Upper lobe of left lung (tissue), 6 donors: ENCODE data around the gene OR6B3. TPM values are rescaled to one million over a fixed set of nuclear protein-coding genes. Genes with fewer than 3 reads are reported as not detected.
A peak's percentile ranks its signal among the peaks of the same experiment; 100 is the strongest.

Experiments
- ATAC-seq, 2 donors: fragments of 200-7000 bp; cut with Tn5 transposase; one replicate each; pipeline ENCODE4 v1.9.1; 2022; ENCODE audit warnings: mild to moderate bottlenecking in 2 of 2, moderate library complexity in 2 of 2; ENCODE audit not compliant: low FRiP score in 2 of 2
- DNase-seq, 2 donors: peaks; one replicate each; pipeline ENCODE4 v3.0.0-alpha.2; 2019 to 2020
- H3K27ac ChIP-seq, 4 donors: fragments of 200-600 bp; sonication (generic); one replicate each; pipeline ENCODE4 v1.5.1; 2016 to 2019
- H3K27me3 ChIP-seq, 4 donors: fragments of 200-600 bp; sonication (generic); one replicate each; pipeline ENCODE4 v1.5.1; 2017 to 2019
- H3K36me3 ChIP-seq, 4 donors: fragments of 200-600 bp; sonication (generic); one replicate each; pipeline ENCODE4 v1.5.1; 2016 to 2019
- H3K4me1 ChIP-seq, 4 donors: fragments of 200-600 bp; sonication (generic); one replicate each; pipeline ENCODE4 v1.5.1; 2018 to 2019
- H3K4me3 ChIP-seq, 4 donors: fragments of 200-600 bp; sonication (generic); one replicate each; pipeline ENCODE4 v1.5.1; 2017 to 2019; ENCODE audit warnings: mild to moderate bottlenecking in 2 of 4, moderate library complexity in 1 of 4
- H3K9me3 ChIP-seq, 4 donors: fragments of 200-600 bp; sonication (generic); one replicate each; pipeline ENCODE4 v1.5.1; 2018 to 2019
- EP300 ChIP-seq, 4 donors: sonication (generic); formaldehyde crosslinking; IDR thresholded peaks; one replicate each; pipeline ENCODE4 v1.5.1; 2017; ENCODE audit warnings: antibody characterized with exemption in 4 of 4, control low read depth in 2 of 4
- POLR2A ChIP-seq, 4 donors: fragments of 450-650 bp; IDR thresholded peaks; one replicate each; pipeline ENCODE4 v1.5.1; 2016 to 2017; ENCODE audit warnings: antibody characterized with exemption in 4 of 4, mild to moderate bottlenecking in 2 of 4
- POLR2AphosphoS5 ChIP-seq, 2 donors: sonication (generic); formaldehyde crosslinking; IDR thresholded peaks; one replicate each; pipeline ENCODE4 v1.5.1; 2017; ENCODE audit warnings: antibody characterized with exemption in 2 of 2
- WGBS, 2 donors: methylation state at CpG; one replicate each; pipeline ENCODE4 v1.1.5; 2017 to 2018; 5-methylcytosine and 5-hydroxymethylcytosine counted together
- total RNA-seq, 6 donors: library from RNA; depleted of rRNA in 4 of 6; stranded (reverse); fragments of >200 nt in 4 of 6; gene quantifications; one replicate each; pipeline versions ENCODE4 v1.1.0 to v1.2.1, GENCODE V29; 2016 to 2021
- TF ChIP-seq, protein P1 (sequence below), 6 experiments: fragments of 450-650 bp in 4 of 6; fragments of 200-600 bp in 2 of 6; sonication (generic) in 2 of 6; IDR thresholded peaks; one replicate each; pipeline ENCODE4 v1.5.1; 2016 to 2019; ENCODE audit warnings: antibody characterized with exemption in 6 of 6
- donor health status: DM: no; HTN: no; CAD: no; lungs with moderate emphysema.
- donor health status: DM: no; HTN: yes; CAD: no; lungs with severe emphysema.

The OR6B3 gene
- total RNA-seq, 6 donors from 2014 or later = not detected

DNA sequence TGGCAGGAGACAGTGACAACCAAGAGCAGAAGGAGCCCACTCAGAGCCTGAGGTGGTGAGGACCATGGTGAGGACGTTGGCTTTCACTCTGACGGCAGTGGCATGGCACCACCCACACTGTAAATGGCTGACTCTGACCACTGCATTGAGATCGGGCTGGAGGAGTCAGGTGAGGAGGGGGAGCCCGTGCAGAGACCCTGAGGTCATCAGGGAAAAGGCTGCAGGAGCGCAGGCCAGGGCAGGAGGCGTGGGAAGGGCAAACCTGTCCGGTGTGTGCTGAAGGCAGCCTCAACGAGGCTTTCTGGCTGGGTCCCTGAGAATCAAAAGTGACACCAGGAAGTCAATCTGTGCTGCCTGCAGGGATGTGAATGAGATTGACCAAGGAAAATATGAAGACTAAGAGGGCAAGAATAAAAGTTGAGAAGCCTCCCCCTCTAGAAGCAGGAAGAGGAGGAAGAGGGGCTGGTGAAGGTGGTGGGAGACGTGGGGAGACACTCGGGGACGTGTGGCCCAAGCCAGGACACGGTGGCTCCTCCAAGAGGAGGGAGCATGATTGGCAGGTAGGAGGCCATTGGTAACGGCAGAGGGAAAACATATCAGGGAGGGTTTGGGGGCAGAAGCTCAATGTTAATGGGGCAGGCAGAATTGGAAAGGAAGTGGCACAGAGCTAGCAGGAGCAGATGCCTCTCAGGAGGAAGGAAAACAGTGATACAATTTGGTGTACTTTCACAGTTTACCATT lies 2.0 kb upstream of the OR6B3 start:
- WGBS, 2 donors = 39 to 43% methylated on average over 13 of the region's 13 CpGs
- no peaks in the 10 kb centered on the region for H3K9me3 ChIP-seq
- H3K27ac ChIP-seq = no peak overlapping the region
- DNase-seq (peak in 1 of 2 donors; percentile 51), ATAC-seq (no peak)
- no peak overlapping the region for H3K4me3 ChIP-seq
- peaks cover 0 to 7% (median 0%) of the 10 kb centered on the region in 4 donors for H3K27me3 ChIP-seq
- H3K4me1 ChIP-seq = no peaks in the 10 kb centered on the region
- no peak for TF ChIP-seq POLR2AphosphoS5 (IDR thresholded peaks at IDR 0.05)
- TF ChIP-seq, protein P1, sequence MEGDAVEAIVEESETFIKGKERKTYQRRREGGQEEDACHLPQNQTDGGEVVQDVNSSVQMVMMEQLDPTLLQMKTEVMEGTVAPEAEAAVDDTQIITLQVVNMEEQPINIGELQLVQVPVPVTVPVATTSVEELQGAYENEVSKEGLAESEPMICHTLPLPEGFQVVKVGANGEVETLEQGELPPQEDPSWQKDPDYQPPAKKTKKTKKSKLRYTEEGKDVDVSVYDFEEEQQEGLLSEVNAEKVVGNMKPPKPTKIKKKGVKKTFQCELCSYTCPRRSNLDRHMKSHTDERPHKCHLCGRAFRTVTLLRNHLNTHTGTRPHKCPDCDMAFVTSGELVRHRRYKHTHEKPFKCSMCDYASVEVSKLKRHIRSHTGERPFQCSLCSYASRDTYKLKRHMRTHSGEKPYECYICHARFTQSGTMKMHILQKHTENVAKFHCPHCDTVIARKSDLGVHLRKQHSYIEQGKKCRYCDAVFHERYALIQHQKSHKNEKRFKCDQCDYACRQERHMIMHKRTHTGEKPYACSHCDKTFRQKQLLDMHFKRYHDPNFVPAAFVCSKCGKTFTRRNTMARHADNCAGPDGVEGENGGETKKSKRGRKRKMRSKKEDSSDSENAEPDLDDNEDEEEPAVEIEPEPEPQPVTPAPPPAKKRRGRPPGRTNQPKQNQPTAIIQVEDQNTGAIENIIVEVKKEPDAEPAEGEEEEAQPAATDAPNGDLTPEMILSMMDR (IDR thresholded peaks at IDR 0.05) = no peak
- TF ChIP-seq EP300 (IDR thresholded peaks at IDR 0.05) = no peak
- TF ChIP-seq POLR2A (IDR thresholded peaks at IDR 0.05) = no peak
- H3K36me3 ChIP-seq = no peaks in the 10 kb centered on the region

DNA sequence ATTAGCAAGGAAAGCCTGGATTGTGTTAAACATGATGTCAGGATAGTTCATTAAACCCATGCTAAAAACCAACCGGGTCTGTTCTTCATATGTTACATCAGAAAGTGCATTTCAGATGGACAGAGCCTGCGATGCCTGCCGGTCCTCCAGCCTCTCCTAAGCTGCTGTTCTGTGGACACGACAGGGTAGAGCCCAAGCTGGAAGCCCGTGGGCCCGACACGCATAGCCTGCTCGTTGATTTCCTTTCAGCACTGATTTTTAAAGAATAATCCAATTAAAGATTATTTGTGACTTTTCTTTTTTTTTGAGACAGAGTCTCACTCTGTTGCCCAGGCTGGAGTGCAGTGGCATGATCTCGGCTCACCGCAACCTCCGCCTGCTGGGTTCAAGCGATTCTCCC lies 797 bp downstream of the OR6B3 start:
- ATAC-seq (no peak), DNase-seq (no peak)
- no peaks in the 10 kb centered on the region for H3K4me1 ChIP-seq
- no peaks in the 10 kb centered on the region for H3K9me3 ChIP-seq
- H3K27me3 ChIP-seq = peaks cover 0 to 7% (median 0%) of the 10 kb centered on the region in 4 donors
- 83 to 89% methylated on average over 12 of the region's 12 CpGs for WGBS, 2 donors
- no peak overlapping the region for H3K4me3 ChIP-seq
- no peaks in the 10 kb centered on the region for H3K36me3 ChIP-seq
- no peak overlapping the region for H3K27ac ChIP-seq
- TF ChIP-seq POLR2A (IDR thresholded peaks at IDR 0.05) = no peak
- TF ChIP-seq EP300 (IDR thresholded peaks at IDR 0.05) = no peak
- no peak for TF ChIP-seq POLR2AphosphoS5 (IDR thresholded peaks at IDR 0.05)
- TF ChIP-seq, protein P1 (IDR thresholded peaks at IDR 0.05) = no peak

DNA sequence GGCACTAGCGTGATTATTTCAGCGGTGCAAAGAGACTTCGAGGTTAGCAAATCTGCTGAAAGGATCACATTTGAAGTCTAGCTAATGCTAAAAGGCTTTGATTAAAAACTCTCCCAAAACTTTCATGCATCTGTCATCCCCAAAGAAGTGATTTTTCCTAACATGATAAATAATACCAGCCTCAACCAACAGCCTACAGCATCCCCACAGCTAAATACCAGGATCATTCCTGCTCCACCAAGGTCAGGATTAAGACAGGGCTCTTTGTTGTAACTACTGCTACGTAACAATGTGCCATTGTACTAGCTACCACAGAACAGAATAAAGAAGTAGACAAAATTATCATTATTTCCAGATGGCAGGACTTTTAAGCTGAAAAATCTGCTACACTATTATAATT lies 1.6 kb downstream of the OR6B3 start:
- no peaks in the 10 kb centered on the region for H3K4me1 ChIP-seq
- H3K4me3 ChIP-seq = no peak overlapping the region
- peaks cover 0 to 5% (median 0%) of the 10 kb centered on the region in 4 donors for H3K27me3 ChIP-seq
- 69 to 84% methylated on average over 4 of the region's 4 CpGs for WGBS, 2 donors
- H3K36me3 ChIP-seq = no peaks in the 10 kb centered on the region
- no peak for ATAC-seq
- no peaks in the 10 kb centered on the region for H3K9me3 ChIP-seq
- no peak for DNase-seq
- TF ChIP-seq POLR2AphosphoS5 (IDR thresholded peaks at IDR 0.05) (no peak), POLR2A (IDR thresholded peaks at IDR 0.05) (no peak), EP300 (IDR thresholded peaks at IDR 0.05) (no peak)
- TF ChIP-seq, protein P1 (IDR thresholded peaks at IDR 0.05) = no peak
- no peak overlapping the region for H3K27ac ChIP-seq

DNA sequence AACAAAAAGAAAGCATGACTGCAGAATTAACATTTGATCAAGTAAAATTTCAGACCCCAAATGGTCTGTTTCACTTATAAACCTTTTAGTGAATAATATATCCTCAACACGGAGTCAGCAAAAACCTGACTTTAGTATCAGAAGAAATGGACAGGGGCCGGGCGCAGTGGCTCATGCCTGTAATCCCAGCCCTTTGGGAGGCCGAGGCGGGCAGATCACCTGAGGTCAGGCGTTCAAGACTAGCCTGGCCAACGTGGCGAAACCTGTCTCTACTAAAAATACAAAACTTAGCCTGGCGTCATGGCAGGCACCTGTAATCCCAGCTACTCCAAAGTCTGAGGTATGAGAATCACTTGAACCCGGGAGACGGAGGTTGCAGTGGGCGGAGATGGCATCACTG lies 3.0 kb downstream of the OR6B3 start:
- no peaks in the 10 kb centered on the region for H3K4me1 ChIP-seq
- no peak overlapping the region for H3K4me3 ChIP-seq
- no peak overlapping the region for H3K27ac ChIP-seq
- no peak for ATAC-seq
- no peaks in the 10 kb centered on the region for H3K36me3 ChIP-seq
- no peaks in the 10 kb centered on the region for H3K9me3 ChIP-seq
- DNase-seq = no peak
- WGBS, 2 donors = 72 to 82% methylated on average over 12 of the region's 12 CpGs
- H3K27me3 ChIP-seq = peaks cover 0 to 4% (median 0%) of the 10 kb centered on the region in 4 donors
- TF ChIP-seq, protein P1 (IDR thresholded peaks at IDR 0.05) = no peak
- no peak for TF ChIP-seq POLR2AphosphoS5 (IDR thresholded peaks at IDR 0.05)
- TF ChIP-seq POLR2A (IDR thresholded peaks at IDR 0.05) = no peak
- TF ChIP-seq EP300 (IDR thresholded peaks at IDR 0.05) = no peak

DNA sequence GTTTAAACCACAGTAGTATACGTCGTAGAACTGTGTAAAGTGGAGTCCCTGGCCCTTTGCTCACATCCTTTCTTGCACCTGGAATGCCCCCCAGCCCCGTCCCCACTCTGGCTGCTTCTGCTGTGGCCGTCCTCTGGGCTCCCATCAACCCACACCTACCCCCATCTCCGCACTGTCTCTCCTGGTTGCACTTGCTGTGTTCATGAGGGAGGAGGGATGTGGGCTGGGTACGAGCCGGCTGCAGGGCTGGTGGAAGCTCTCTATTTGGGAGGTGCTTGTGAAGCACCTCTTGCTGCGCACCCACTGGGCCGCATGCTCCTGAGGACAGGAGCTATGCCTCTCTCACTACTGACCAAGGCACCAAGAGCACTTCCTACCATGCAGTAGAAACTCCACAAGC lies 5.1 kb downstream of the OR6B3 start:
- no peak for ATAC-seq
- WGBS, 2 donors = 67 to 72% methylated on average over 8 to 9 of the region's 9 CpGs
- Histone ChIP-seq H3K4me1 (no peaks in the 10 kb centered on the region), H3K4me3 (no peak overlapping the region), H3K36me3 (no peaks in the 10 kb centered on the region), H3K27me3 (peaks cover 0 to 4% (median 0%) of the 10 kb centered on the region in 4 donors), H3K27ac (no peak overlapping the region), H3K9me3 (no peaks in the 10 kb centered on the region)
- TF ChIP-seq POLR2A (IDR thresholded peaks at IDR 0.05) = no peak
- TF ChIP-seq, protein P1 (IDR thresholded peaks at IDR 0.05) = no peak
- no peak for TF ChIP-seq EP300 (IDR thresholded peaks at IDR 0.05)
- TF ChIP-seq POLR2AphosphoS5 (IDR thresholded peaks at IDR 0.05) = no peak
- DNase-seq = no peak
